HL-60 (cell line): ENCODE results near the gene LHX5.
A peak's percentile ranks its signal among the peaks of the same experiment; 100 is the strongest.

Experiments used
- GABPA ChIP-seq: IDR thresholded peaks from 2 replicates; pipeline ENCODE4 v1.6.1; 2012; ENCODE audit warnings: low read depth
- TF ChIP-seq, protein P1 (sequence below): IDR thresholded peaks from one replicate; pipeline ENCODE4 v1.5.1; 2011; ENCODE audit warnings: low read length, control low read depth, inconsistent platforms; ENCODE audit not compliant: insufficient read depth
- TF ChIP-seq, protein P2 (sequence below): IDR thresholded peaks from 2 replicates; pipeline ENCODE4 v1.6.1; 2012; ENCODE audit warnings: low read depth; ENCODE audit not compliant: insufficient replicate concordance

DNA sequence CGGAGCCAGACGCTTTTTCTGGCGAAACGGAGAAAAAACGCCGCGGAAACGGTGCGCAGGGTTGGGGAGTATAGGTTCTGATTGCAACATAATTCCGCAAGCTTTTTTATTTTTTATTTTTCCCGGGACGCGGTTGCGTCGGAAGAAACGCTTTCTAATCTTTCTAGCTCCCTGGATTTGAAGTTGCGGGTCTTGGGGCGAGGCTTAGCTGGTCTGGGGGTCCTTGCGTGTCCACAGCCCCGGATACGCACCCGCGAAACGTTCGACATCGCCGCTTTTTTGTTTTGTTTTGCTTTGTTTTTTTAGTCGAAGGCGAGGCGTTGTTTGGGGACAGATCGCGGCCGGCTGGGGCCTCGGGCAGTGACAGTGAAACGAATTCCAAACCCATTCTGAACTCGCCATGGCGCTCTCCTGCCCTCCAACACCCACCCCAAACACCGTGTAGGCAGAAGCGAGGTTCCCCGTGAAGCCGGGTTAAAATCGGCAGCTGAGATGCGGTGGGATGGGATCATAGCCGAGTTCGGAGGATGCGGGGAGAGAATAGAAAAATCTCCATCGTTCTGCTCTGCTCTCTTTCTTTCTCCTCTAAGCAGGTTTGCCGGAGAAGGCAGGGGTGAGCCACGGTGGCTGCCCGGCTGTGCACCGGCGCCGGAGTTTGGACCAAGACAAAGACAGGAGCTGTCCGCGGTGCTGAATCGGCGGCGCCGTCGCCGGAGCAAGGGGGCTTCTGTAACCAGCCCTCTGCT lies 8.1 kb upstream of the LHX5 start:
- TF ChIP-seq, protein P1, sequence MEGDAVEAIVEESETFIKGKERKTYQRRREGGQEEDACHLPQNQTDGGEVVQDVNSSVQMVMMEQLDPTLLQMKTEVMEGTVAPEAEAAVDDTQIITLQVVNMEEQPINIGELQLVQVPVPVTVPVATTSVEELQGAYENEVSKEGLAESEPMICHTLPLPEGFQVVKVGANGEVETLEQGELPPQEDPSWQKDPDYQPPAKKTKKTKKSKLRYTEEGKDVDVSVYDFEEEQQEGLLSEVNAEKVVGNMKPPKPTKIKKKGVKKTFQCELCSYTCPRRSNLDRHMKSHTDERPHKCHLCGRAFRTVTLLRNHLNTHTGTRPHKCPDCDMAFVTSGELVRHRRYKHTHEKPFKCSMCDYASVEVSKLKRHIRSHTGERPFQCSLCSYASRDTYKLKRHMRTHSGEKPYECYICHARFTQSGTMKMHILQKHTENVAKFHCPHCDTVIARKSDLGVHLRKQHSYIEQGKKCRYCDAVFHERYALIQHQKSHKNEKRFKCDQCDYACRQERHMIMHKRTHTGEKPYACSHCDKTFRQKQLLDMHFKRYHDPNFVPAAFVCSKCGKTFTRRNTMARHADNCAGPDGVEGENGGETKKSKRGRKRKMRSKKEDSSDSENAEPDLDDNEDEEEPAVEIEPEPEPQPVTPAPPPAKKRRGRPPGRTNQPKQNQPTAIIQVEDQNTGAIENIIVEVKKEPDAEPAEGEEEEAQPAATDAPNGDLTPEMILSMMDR = no peak
- TF ChIP-seq, protein P2, sequence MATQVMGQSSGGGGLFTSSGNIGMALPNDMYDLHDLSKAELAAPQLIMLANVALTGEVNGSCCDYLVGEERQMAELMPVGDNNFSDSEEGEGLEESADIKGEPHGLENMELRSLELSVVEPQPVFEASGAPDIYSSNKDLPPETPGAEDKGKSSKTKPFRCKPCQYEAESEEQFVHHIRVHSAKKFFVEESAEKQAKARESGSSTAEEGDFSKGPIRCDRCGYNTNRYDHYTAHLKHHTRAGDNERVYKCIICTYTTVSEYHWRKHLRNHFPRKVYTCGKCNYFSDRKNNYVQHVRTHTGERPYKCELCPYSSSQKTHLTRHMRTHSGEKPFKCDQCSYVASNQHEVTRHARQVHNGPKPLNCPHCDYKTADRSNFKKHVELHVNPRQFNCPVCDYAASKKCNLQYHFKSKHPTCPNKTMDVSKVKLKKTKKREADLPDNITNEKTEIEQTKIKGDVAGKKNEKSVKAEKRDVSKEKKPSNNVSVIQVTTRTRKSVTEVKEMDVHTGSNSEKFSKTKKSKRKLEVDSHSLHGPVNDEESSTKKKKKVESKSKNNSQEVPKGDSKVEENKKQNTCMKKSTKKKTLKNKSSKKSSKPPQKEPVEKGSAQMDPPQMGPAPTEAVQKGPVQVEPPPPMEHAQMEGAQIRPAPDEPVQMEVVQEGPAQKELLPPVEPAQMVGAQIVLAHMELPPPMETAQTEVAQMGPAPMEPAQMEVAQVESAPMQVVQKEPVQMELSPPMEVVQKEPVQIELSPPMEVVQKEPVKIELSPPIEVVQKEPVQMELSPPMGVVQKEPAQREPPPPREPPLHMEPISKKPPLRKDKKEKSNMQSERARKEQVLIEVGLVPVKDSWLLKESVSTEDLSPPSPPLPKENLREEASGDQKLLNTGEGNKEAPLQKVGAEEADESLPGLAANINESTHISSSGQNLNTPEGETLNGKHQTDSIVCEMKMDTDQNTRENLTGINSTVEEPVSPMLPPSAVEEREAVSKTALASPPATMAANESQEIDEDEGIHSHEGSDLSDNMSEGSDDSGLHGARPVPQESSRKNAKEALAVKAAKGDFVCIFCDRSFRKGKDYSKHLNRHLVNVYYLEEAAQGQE = peak; percentile 99
- TF ChIP-seq GABPA = no peak
